Stimulated activated naive CD8-positive, alpha-beta T cell treated with anti-CD3 and anti-CD28 coated beads, Interleukin-15, amount 100 ng/mL, for 72 hours (primary cell): ENCODE results near the gene ISG20L2.
A peak's percentile ranks its signal among the peaks of the same experiment; 100 is the strongest.
"Not testable (repeated sequence)": the region's sequence is repeated elsewhere in the genome, so short reads cannot be mapped to it uniquely, and the experiment has no call there.

Experiments used
- ATAC-seq: fragments of 150-1000 bp; cut with Tn5 transposase; 2 replicates; pipeline ENCODE4 v1.10.0; 2021; ENCODE audit warnings: mild to moderate bottlenecking, moderate library complexity
- DNase-seq, 2 donors: peaks; one replicate each; pipeline ENCODE4 v3.0.0; 2021 to 2022
- H3K27ac Mint-ChIP-seq, 2 donors: one replicate each; pipeline ENCODE4 v1.8.0; 2022; ENCODE audit warnings: mild to moderate bottlenecking in 2 of 2, mixed read lengths in 2 of 2, moderate library complexity in 2 of 2
- H3K27me3 Mint-ChIP-seq: one replicate; pipeline ENCODE4 v1.8.0; 2022; ENCODE audit warnings: mixed read lengths
- H3K4me1 Mint-ChIP-seq: one replicate; pipeline ENCODE4 v1.8.0; 2022; ENCODE audit warnings: mild to moderate bottlenecking, mixed read lengths
- H3K4me3 Mint-ChIP-seq, 2 donors: one replicate each; pipeline ENCODE4 v1.8.0; 2022; ENCODE audit warnings: mild to moderate bottlenecking in 2 of 2, mixed read lengths in 2 of 2, moderate library complexity in 1 of 2
- H3K9me3 Mint-ChIP-seq, 2 donors: one replicate each; pipeline ENCODE4 v1.8.0; 2022; ENCODE audit warnings: mixed read lengths in 2 of 2

The ISG20L2 gene, protein sequence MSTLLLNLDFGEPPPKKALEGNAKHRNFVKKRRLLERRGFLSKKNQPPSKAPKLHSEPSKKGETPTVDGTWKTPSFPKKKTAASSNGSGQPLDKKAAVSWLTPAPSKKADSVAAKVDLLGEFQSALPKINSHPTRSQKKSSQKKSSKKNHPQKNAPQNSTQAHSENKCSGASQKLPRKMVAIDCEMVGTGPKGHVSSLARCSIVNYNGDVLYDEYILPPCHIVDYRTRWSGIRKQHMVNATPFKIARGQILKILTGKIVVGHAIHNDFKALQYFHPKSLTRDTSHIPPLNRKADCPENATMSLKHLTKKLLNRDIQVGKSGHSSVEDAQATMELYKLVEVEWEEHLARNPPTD

GRCh38 chr1:156728599-156729462, at the start of gene ISG20L2:
TSS of gene ISG20L2 (minus strand) at chr1:156728766. CDS start at chr1:156727652, 1,114 bp downstream.
- Mint-ChIP-seq H3K9me3 (no peaks in the 10 kb centered on the region), H3K27ac (peak within 1 kb of the TSS; percentile 99 to 100), H3K4me3 (no peak within 1 kb of the TSS), H3K27me3 (no peaks in the 10 kb centered on the region), H3K4me1 (peaks cover 44% of the 10 kb centered on the region)
- DNase-seq: peak; percentile 91 to 96
- peak; percentile 97 for ATAC-seq

DNA sequence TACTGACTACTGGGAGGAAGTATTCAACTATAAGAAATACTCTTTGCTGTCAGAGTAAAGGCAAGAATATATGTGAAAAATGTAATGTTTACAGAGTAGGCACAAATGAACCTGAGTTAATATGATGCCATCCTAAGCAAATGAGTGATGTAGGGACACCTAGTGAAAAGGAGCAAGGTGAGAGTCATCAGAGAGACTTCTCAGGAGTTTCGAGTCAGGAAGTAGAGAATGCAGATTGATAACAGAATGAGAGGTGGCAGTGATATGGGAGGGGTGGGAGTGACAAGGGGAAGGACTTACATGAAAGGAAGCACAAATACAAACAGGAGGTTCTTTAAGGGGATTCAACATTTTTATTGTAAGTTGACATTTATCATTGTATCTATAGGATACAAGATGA, 49.0 kb upstream of the ISG20L2 start:
- DNase-seq: no peak
- no peak overlapping the region for H3K27ac Mint-ChIP-seq
- H3K27me3 Mint-ChIP-seq: no peaks in the 10 kb centered on the region
- no peak overlapping the region for H3K4me3 Mint-ChIP-seq
- peaks cover 57% of the 10 kb centered on the region for H3K4me1 Mint-ChIP-seq
- no peaks in the 10 kb centered on the region for H3K9me3 Mint-ChIP-seq
- no peak for ATAC-seq

- H3K27ac Mint-ChIP-seq: peak overlapping the region in 1 of 2 donors; percentile 64
- H3K27me3 Mint-ChIP-seq: no peaks in the 10 kb centered on the region
- H3K4me1 Mint-ChIP-seq: peaks cover 62% of the 10 kb centered on the region
- ATAC-seq: no peak
- H3K9me3 Mint-ChIP-seq: no peaks in the 10 kb centered on the region
- no peak overlapping the region for H3K4me3 Mint-ChIP-seq
- DNase-seq: no peak
These were observed 48.4 kb upstream of the ISG20L2 start for GRCh38 chr1:156776942-156777341.

- Mint-ChIP-seq H3K27me3 (no peaks in the 10 kb centered on the region), H3K4me3 (no peak overlapping the region), H3K9me3 (no peaks in the 10 kb centered on the region), H3K27ac (peak overlapping the region in 1 of 2 donors; percentile 44), H3K4me1 (peaks cover 59% of the 10 kb centered on the region)
- DNase-seq (no peak), ATAC-seq (no peak)
These were observed 47.2 kb upstream of the ISG20L2 start for GRCh38 chr1:156775799-156776198.

DNA sequence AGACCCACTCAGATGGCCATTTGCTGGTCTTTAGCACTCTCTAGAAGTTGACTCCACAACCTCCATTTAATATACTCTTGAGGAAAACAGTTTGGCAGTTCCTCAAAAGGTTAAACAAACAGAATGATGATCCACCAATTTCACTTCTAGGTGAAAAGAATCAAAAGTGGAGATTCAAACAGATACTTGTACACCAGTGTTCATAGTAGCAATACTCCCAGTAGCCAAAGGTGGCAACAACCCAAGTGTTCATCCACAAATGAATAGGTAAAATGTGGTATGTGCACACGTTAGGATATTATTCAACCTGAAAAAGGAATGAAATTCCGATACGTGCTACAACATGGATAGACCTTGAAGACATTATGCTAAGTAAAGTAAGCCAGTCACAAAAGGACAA, 45.0 kb upstream of the ISG20L2 start:
- DNase-seq (no peak), ATAC-seq (peak; percentile 52)
- H3K4me3 Mint-ChIP-seq: peak overlapping the region in 1 of 2 donors; percentile 9
- no peaks in the 10 kb centered on the region for H3K9me3 Mint-ChIP-seq
- no peaks in the 10 kb centered on the region for H3K27me3 Mint-ChIP-seq
- no peak overlapping the region for H3K27ac Mint-ChIP-seq
- peaks cover 80% of the 10 kb centered on the region for H3K4me1 Mint-ChIP-seq

- no peak overlapping the region for H3K4me3 Mint-ChIP-seq
- no peak for DNase-seq
- peaks cover 78% of the 10 kb centered on the region for H3K4me1 Mint-ChIP-seq
- no peaks in the 10 kb centered on the region for H3K9me3 Mint-ChIP-seq
- no peaks in the 10 kb centered on the region for H3K27me3 Mint-ChIP-seq
- peak overlapping the region in 1 of 2 donors; percentile 74 for H3K27ac Mint-ChIP-seq
- no peak for ATAC-seq
These were observed 44.3 kb upstream of the ISG20L2 start for GRCh38 chr1:156772728-156773497.

GRCh38 chr1:156772222-156772621, 43.7 kb upstream of the ISG20L2 start:
- H3K4me3 Mint-ChIP-seq: no peak overlapping the region
- no peak for DNase-seq
- no peak for ATAC-seq
- no peaks in the 10 kb centered on the region for H3K27me3 Mint-ChIP-seq
- H3K4me1 Mint-ChIP-seq: peaks cover 71% of the 10 kb centered on the region
- H3K27ac Mint-ChIP-seq: peak overlapping the region in 1 of 2 donors; percentile 50
- H3K9me3 Mint-ChIP-seq: no peaks in the 10 kb centered on the region

DNA sequence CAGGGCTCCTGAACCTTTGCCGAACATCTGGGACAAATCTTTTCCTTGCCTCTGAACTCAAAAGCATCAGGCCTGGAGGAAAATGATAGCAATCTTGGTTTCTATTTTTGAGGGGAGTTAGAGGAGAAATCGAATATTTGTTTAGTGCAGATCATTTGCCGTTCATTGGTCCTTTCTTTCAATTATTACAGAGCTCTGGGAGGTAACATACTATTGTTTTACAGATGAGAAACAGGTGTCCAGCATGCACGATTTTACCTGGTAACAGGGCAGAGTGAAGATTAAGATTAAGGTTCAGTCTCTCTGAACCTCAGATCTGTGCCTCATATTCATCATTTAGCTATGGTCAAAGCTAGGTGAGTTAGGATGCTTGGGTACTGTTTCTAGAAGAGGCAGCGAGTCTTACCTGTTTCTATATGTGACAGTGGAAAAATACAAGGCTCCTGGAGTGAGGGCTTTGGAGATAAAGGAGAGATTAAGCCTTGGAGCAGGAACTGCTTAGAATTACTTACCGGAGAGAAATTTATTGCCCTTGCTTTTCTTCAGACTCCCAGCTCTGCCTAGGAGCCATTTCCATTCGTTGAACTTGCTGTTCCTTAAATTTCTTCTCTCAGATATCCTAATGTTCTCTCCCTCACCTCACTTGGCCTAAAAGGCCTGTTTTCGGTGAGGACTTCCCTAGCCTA, 40.2 kb upstream of the ISG20L2 start:
- Mint-ChIP-seq H3K4me1 (peaks cover 62% of the 10 kb centered on the region), H3K27ac (no peak overlapping the region), H3K27me3 (no peaks in the 10 kb centered on the region), H3K9me3 (no peaks in the 10 kb centered on the region), H3K4me3 (no peak overlapping the region)
- ATAC-seq (no peak), DNase-seq (no peak)

GRCh38 chr1:156767879-156768604, 39.5 kb upstream of the ISG20L2 start:
- H3K27ac Mint-ChIP-seq: no peak overlapping the region
- no peaks in the 10 kb centered on the region for H3K27me3 Mint-ChIP-seq
- H3K9me3 Mint-ChIP-seq: no peaks in the 10 kb centered on the region
- peaks cover 55% of the 10 kb centered on the region for H3K4me1 Mint-ChIP-seq
- no peak overlapping the region for H3K4me3 Mint-ChIP-seq
- ATAC-seq: peak; percentile 24
- peak in 1 of 2 donors; percentile 73 for DNase-seq

DNA sequence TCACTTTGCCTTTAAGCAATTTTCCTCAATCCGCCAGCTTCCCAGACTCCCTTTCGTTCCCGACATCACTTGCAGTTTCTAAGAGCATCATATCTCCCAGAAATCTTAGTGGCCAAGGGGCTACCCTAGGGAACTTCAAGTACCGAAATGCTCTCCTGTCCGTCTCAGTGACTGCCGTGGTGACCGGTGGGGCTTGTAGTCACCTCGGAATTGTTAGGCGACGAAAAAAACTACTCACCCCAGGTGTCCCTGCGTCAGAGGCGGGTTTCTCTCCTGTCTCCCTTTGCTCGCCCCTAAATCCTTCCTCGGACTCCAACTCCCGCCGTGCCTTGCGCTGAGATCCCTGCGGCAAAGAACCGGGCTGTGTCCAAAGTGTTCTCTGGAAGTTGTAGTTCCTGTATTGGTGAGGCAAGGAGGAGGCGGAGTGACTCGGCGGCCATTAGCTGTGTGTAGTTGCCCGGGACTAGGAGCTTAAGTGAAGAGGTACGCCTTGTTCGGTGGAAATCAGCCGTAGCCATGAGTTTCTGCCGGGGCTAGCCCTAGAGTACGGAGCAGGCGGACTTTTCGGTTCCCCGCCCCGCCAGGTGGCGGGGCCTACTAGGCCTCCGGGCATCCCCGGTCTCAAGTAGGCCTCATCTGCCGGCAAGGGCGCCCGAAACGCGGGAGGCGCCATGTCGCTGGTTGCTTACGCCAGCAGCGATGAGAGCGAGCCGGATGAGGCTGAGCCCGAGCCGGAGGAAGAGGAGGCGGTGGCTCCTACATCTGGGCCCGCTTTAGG, 38.7 kb upstream of the ISG20L2 start, which contains the start of gene PRCC:
Gene PRCC, plus strand, starts transcription at position 435 of the 778 bp plus-strand sequence. Its CDS starts 237 bp downstream, at position 672.
- Mint-ChIP-seq H3K9me3 (no peaks in the 10 kb centered on the region), H3K4me3 (no peak within 1 kb of the TSS), H3K4me1 (peaks cover 47% of the 10 kb centered on the region), H3K27me3 (no peaks in the 10 kb centered on the region), H3K27ac (peak within 1 kb of the TSS in 1 of 2 donors; percentile 56)
- peak; percentile 96 for ATAC-seq
- DNase-seq: peak; percentile 97 to 99

- no peaks in the 10 kb centered on the region for H3K27me3 Mint-ChIP-seq
- H3K4me3 Mint-ChIP-seq: no peak overlapping the region
- peak overlapping the region in 1 of 2 donors; percentile 56 for H3K27ac Mint-ChIP-seq
- peaks cover 43% of the 10 kb centered on the region for H3K4me1 Mint-ChIP-seq
- ATAC-seq: peak; percentile 4
- no peaks in the 10 kb centered on the region for H3K9me3 Mint-ChIP-seq
- DNase-seq: no peak
These were observed 37.9 kb upstream of the ISG20L2 start for GRCh38 chr1:156766298-156767100.

- no peaks in the 10 kb centered on the region for H3K27me3 Mint-ChIP-seq
- H3K4me1 Mint-ChIP-seq: peaks cover 35% of the 10 kb centered on the region
- no peaks in the 10 kb centered on the region for H3K9me3 Mint-ChIP-seq
- H3K4me3 Mint-ChIP-seq: no peak overlapping the region
- H3K27ac Mint-ChIP-seq: no peak overlapping the region
- ATAC-seq: no peak
- DNase-seq: no peak
These were observed 37.1 kb upstream of the ISG20L2 start for GRCh38 chr1:156765666-156766065.

DNA sequence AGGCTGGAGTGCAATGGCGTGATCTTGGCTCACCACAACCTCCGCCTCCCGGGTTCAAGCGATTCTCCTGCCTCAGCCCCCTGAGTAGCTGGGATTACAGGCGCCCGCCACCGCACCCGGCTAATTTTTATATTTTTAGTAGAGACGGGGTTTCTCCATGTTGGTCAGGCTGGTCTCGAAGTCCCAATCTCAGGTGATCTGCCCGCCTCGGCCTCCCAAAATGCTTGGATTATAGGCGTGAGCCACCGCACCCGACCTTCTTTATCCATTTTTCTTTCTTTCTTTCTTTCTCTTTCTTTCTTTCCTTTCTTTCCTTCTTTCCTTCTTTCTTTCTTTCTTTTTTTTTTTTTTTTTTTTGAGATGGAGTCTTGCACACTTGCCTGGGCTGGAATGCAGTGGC, 36.6 kb upstream of the ISG20L2 start:
- not testable (repeated sequence) for H3K27me3 Mint-ChIP-seq, H3K27ac Mint-ChIP-seq, H3K4me3 Mint-ChIP-seq, H3K9me3 Mint-ChIP-seq, DNase-seq, ATAC-seq
- peaks cover 29% of the 10 kb centered on the region for H3K4me1 Mint-ChIP-seq
